Suppressor macrophage treated with lipopolysaccharide for 4 hours (primary cell): Measurements from ENCODE around the gene BAMBI.
"Not testable (repeated sequence)": the region's sequence is repeated elsewhere in the genome, so short reads cannot be mapped to it uniquely, and the experiment has no call there.

Experiments
- DNase-seq: peaks from one replicate; pipeline ENCODE4 v3.0.0-alpha.2; 2020

Gene BAMBI, protein sequence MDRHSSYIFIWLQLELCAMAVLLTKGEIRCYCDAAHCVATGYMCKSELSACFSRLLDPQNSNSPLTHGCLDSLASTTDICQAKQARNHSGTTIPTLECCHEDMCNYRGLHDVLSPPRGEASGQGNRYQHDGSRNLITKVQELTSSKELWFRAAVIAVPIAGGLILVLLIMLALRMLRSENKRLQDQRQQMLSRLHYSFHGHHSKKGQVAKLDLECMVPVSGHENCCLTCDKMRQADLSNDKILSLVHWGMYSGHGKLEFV

DNA sequence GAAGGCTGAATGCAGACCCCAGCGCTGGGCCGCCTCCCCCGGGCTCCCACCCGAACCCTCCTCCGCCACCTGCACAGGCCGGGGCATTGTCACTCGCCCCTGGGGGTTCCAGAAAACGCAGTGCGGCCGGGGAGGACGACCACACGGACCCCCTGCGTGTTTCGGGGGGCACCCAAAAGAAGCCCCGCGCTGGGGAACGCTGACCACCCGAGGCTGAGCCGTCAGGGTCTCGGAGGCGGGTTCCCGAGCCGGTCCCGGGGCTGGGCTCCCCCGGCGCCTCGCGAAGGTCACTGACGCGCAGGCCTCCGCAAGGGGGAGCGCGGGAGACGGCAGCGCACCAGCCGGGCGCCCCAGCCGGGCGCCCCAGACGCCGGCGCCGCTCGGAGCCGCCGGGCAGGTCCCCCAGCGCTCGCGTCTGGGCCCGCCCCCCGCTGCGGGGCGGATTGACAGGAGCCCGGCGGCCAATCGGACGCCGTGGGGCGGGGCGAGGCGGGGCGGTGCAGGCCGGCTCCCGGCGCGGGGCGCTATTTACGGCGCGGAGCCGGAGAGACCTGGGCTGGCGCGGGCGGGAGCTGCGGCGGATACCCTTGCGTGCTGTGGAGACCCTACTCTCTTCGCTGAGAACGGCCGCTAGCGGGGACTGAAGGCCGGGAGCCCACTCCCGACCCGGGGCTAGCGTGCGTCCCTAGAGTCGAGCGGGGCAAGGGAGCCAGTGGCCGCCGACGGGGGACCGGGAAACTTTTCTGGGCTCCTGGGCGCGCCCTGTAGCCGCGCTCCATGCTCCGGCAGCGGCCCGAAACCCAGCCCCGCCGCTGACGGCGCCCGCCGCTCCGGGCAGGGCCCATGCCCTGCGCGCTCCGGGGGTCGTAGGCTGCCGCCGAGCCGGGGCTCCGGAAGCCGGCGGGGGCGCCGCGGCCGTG is at the start of gene BAMBI:
Gene BAMBI, plus strand, starts transcription at position 554 of the 920 bp plus-strand sequence. CDS start 377 bp downstream, outside the sequence.
- DNase-seq = peak; percentile 97

DNA sequence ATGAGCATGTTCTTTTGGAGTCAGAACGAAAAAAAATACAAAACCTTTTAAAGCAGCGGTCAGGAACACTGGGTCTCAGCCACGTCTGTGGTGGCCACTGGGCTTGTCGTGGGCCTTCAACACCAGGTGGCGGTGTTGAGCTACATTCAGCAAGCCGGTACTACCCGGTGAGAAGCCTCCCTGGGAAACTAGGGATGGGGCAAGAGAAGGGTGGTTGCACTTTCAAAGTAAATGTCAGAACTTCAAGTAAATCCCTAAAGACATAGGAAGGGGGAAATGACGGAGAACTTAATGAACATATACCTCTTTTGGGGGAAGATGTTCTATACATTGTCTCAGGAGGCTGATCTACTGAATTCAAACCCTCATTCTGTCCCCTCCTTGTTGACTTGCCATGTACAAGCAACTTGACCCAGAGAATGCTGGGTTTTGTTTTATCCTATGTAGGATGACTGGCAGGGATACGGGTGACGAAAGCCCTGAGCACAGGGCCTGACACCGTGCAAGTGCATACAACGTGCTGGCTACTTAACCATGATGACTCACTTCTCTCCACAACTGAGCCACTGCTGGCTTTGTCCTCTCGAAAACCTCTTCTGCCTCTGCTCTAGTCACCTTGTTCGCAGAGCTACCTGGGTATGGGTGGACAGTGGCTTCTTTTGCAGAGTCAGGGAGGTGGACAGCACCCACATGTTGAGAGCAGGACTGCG is 49.0 kb upstream of the BAMBI start:
- DNase-seq = peak; percentile 87

DNA sequence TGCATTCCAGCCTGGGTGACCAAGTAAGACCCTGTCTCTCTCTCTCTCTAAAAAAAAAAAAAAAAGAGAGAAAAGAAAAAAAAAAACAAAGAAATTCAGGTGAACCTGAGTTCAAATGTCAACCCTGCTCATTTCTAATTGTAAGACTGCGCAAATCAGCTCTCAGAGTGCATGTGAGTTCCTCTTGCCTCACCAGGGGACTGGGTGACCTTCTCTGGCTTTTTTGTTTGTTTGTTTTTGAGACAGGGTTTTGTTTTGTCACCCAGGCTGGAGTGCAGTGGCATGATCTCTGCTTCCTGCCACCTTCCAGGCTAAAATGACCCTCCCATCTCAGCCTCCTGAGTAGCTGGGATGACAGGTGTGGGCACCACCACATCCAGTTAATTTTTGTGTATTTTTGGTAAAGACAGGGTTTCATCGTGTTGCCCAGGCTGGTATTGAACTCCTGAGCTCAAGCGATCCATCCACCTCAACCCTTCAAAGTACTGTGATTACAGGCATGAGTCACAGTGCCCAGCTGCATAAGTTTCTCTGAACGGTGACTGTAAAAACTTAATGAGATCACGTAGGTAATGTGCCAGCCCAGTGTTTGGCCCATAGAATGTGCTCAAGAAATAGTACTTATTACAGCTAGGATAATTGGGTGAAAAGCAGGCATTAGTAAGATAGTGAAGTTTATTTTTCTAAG is 45.3 kb upstream of the BAMBI start:
- DNase-seq = no peak

DNA sequence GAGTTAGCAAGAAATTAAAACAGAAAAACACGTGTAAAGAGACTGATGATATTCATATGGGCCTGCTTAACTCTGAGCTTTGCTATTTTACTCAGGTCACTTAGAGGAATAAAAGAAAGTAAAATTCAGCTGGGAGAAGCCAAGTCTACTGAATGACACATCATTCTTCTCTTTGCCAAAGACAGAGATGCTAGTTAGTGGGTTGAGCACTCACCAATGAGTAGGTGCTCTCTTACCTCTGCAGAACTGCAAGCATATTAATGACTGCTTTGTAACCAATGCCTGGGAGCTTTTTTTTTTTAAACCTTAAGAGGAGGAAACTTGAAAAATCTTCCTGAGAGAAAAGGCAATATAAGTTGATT is 44.8 kb upstream of the BAMBI start:
- no peak for DNase-seq

DNA sequence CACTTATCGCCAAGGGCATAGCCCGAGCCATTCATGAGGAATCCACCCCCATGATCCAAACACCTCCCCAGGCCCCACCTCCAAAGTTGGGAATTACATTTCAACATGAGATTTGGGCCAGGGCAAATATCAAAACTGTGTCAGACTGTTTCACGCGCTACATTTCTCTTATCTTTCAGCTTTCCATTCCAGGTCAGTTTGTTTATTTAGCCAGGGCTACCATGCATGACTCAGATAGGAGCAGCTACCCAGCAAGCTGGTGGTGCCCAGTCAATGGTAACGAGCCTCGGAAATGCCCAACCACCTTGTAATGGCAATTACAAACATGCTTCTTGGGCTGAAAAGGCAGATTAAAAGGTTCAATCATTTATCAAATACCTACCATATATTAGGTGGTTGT is 43.6 kb upstream of the BAMBI start:
- no peak for DNase-seq

DNA sequence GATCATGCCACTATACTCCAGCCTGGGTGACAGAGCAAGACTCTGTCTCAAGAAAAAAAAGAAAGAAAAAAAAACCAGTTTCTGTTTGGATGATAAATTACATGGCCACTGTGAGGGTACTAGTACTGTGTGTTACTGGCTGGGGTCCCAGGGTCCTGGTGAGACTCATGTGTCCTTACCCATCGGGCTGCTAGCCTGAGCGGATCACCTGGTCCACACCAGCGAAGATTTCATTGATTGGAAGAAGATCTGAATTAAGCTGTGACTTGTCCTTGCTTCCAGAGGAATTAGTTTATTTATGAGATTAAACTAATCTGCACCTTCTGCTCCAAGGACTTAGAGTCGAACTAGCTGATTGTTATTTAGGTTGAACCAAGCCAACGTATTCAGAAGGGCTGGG is 40.0 kb upstream of the BAMBI start:
- no peak for DNase-seq

DNA sequence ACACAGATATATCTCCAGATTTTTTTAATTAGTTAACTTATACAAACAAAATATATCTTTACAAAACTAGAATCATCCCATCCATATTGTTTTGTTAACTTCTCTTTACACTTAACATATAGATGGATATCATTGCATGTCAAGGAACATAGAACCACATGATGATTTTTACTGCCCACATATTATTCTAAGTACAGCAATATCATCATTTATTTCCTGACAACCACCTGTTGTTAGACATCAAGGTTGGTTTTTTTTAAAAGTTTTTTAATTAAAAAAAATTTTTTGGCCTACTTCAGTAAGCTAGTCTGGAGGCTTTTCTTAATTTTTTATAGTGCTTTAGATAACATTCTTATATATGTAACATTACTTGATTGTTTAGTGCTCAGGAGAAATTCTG is 38.9 kb upstream of the BAMBI start:
- DNase-seq = no peak

DNA sequence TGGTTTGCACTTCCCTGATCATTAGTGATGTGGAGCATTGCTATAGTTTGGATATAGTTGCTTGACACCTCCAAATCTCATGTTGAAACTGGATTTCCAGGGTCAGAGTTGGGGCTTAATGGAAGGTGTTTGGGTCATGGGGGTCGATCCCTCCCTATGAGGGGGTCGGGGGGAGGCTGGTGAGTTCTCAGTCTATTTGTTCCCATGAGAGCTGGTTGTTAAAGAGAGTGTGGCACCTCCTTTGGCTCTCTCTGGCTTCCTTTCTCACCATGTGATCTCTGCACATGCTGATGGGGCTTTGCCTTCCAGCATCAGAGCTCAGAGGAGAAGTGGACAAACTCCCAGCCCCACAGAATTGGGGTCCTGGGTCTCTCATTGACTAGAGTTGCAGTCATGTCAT is 36.8 kb upstream of the BAMBI start:
- no peak for DNase-seq

DNA sequence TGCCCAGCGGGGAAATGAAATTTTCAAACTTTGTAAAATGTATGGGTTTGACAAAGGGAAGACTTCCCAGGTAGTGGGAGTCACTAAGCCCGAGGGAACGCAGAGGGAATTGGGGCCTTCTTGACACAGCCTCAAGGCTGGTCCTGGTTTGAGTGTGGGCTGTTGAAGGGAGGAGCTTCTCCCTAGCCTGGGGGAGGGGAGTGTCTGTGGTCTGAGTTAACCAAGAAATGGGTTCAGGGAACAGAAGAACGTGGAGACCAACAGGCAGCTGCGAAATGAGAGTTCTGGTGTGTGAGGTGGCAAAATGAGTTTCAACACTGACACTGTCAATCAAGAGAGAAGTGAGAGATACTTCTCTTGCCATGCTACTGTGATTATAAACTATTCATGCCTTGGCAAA is 32.7 kb upstream of the BAMBI start:
- no peak for DNase-seq

DNA sequence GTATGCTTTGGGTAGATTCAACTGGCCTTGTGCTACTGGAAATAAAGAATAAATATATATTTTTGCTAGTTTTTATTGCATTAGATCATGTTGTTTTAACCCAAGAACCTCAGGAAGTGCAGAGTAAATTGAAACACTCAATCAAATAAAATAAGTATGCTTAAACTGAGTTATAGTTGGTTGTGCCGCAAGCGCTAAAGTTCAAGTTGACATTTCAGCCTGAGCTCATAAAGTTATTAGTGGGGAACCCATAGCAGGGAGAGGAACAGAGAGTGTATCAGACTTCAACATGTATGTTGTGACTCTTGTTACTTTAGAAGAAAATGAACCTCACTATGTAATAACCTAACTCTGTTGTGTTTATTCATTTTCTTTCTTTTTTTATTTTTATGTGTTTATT is 25.2 kb upstream of the BAMBI start:
- no peak for DNase-seq

DNA sequence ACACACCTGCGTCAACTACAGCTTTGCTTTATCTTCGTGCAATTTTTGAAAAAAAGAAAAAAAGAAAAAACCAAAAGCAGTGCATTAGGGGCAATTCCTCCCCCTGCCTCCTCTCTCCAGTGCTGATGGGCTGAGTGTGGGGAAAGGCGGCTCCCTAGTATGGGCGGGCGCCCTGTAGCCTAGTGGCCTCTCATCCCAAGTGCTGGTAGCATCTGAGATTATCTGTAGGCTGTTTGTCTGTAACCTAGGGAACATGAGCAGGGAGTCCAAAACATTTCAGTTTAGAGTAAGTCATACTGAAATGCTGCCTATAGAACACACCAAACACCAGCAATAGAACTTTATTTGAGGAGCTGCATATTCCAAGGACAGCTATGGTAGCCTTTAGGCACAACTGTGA is 24.6 kb upstream of the BAMBI start:
- no peak for DNase-seq

DNA sequence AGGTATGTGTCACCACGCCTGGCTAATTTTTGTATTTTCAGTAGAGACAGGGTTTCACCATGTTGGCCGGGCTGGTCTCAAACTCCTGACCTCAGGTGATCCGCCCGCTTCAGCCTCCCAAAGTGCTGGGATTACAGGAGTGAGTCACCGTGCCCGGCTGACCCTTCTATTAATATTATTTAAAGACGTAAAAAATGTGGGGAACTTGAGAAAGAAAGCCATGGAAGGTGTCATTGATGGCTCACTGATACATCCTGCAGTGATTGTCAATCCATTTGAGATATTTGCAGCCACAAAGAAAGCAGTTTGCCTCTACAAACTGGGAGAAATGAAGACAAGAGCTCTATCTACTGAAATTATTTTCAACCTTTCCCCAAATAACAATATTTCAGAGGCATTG is 18.5 kb upstream of the BAMBI start:
- not testable (repeated sequence) for DNase-seq

DNA sequence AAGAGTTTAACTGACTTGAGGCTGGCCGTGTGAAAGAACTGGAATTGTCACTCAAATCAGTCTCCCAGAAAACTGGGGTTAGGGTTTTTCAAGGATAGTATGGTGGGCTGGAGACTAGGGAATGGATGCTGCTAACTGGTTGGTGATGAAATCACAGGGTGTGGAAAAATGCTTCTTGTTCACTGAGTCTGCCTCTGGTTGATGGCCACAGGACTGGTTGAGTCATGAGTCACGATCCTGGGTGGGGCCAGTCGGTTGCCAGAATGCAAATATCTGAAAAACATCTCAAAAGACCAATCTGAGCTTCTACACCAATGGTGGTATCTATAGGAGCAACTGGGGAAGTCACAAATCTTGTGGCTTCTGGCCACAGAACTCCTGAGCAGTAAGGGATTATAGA is 16.3 kb upstream of the BAMBI start:
- peak; percentile 13 for DNase-seq

DNA sequence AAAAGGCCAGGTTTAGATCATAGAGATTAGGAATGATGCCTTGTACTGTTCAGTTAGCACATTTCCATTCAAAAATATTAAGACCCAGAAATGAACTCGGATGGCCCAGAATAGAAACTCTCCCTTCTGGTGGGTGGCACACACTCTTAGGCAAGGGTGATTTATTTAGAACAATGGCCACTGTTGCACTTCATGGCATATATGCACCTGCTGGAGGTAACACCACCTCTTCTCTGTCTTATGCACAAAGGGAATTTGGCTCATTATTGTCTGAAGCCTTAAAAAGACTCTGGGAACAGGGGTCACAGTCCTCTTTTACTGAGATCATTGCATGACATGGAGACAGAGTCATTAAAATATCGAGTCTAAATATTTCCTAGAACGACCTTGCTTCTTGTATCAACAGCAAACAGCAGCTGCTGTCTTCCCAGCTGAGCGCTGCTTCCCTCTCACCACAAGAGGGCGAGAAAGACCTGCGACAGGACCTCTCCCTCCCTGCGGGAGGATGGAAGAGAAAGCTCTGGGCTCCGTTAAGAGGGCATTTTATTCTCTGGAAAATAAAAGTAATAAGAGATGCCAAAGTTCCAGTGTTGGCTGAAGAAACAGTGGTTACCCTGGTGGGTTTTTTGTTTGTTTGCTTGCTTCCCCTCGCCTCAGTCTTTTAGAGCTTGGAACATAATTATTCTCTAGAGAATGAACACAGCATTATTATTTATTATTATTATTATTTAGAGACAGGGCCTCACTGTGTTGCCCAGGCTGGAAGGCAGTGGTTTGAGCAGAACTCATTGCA is 13.5 kb upstream of the BAMBI start:
- DNase-seq = peak; percentile 85

DNA sequence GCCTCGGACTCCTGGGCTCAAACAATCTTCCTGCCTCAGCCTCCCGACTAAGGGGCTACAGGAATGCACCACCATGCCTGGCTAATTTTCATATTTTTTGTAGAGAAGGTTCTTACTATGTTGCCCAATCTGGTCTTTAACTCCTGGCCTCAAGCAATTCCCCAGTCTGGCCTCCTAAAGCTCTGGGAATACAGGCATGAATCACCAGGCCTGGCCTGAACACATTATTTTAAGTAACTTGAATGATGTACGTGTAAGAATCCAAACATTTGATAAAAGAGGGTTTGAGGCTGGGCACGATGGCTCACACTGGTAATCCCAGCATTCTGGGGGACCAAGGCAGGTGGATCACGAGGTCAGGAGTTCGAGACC is 13.0 kb upstream of the BAMBI start:
- DNase-seq = no peak

DNA sequence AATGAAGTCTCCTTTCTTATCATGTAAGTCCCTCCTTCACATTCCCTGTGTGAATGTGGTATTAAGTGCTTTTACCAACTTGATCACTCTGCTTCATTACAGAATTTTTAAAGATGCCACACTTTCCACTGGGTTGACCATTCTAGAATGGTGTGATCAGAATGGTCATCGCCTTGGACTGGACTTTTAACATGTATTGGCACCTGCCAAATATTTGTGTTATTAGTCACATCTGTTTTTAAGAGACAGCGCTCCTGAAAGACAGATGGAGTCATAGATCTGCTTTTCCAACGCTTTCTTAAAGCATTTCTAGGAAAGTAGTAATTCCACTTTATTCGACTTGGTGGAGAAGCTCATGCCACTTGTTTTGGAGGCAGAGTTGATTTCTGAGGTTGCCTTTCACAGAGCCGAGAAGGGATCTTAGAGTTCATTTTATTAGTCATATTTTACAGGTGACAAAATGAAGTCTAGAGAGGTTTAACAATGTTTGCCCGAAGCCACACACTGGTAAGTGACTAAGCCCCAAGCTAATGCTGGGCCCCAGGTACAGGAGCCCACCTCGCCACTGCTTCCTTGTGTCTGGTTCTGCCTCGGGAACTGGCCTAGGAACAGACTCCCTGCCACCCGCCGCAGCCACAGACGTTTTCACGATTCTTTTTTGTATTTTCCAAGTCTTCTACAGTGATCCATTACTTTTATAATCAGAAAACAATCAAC is 10.4 kb upstream of the BAMBI start:
- no peak for DNase-seq

DNA sequence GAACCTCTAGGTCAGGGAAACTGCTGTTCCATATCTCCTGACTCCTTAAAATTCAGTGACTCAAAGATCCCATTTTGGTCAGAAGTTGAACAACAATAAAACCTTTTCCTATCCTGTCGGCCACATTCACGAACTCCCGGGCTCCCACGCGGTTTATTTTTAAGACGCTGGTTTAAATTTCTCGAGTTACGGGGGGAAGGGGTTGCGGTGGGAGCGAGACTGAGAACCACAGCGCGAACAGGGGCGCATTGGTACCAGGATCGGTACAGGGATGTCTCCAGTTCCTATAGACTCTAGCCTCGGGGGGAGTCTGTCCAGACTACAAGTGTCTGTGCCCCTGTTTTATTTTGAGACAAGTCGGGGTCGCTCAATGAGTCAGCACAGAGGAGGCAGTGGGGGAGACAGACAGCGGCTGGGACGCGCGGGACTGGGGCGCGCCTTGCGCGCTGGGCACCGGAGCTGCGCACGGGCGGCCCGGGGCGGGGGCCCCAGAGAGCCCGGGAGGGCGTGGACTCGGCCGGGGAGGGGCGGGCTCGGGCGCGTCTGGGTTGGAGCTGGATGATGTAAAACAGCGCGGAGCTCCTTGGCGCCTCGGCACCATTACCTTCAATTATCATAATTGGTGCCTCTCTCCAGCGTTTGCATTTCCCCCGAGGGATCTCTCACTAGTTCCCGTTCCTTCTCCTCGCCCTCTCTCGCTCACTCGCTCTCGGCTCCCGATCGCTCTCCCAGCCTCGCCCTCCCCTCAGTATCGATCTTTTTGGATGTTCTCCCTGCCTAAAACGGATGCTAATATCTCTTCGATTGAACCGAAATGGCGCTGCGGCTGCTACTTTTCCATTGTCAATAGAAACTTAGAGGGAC is 8.7 kb upstream of the BAMBI start:
- peak; percentile 21 for DNase-seq

DNA sequence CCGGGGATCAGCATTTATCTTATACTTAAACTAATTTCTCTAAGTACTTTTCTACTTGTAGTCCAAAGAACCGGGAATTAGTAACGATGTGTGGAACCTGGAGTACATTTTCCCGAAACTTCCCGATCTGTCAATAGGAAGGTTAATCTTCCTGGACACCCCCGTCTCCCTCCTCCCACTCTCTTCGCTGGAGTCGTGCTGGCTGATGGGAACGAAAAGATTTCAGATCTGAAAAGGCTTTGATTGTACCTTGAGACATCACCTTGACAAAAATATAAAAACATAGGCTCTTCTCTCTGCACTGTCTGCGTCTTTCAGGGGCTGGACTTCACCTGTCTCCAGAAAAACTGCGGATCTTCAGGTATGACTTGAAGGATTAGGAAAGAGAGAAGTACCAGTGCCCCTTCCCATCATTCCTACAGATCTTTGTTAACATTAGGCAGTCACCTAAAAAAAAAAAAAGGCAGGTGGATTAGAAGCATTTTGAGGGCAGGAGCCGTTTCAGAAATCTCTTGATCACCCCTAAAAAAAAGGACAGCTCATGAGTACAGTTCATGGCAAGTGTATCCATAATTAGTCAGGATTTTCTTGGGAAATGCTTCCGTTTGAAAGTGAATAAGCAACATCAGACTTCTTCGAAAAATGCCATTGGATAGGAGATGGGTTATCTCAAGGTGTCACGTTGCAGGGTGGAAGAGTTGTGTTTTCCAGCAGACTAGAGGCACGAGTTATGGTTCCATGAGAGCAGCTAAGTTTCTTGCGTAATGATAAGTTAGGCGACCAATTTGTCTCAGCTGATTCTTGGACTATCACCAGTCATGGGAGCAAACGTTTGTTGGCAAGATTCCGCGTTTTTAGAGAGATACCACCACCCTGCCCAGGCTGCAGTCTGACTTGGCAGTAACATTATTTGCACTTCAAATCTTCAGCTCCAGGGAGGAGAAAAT is 7.8 kb upstream of the BAMBI start:
- no peak for DNase-seq

DNA sequence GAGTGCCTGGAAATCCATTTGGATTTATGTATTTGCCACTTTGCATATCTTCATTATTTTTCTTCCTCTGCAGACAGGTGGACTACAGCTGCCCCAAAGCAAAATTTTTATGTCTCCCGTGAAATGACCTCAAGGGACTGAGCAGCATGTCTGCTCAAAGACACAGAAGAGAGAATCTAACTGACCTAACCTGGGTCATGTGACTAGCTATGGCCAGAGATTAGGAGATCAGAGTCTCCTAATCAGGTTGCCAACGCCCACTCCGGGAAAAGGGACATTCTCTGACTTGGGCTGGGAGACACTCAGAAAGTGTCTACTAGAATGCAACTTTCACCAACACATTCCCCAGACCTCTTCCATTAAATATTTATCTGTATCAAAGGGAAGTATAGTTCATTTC is 2.5 kb upstream of the BAMBI start:
- no peak for DNase-seq
